WTC11 (cell line): ENCODE data around the gene TNNT3. TPM values are rescaled to one million over a fixed set of nuclear protein-coding genes. Genes with fewer than 3 reads are reported as not detected.
A peak's percentile ranks its signal among the peaks of the same experiment; 100 is the strongest.

ENCODE experiments used
- ATAC-seq: fragments of 200-7000 bp; cut with Tn5 transposase; 2 replicates; pipeline ENCODE4 v1.10.0; 2021; ENCODE audit warnings: mild to moderate bottlenecking, moderate library complexity
- CTCF ChIA-PET: fragments of 300-600 bp; sonication (Branson Sonifier 250); formaldehyde crosslinking; loops from one replicate; lab custom pipeline; 2021; ENCODE audit warnings: antibody characterized with exemption; lab: Charles Lee
- POLR2A ChIA-PET: fragments of 350-600 bp; sonication (Branson Sonifier 250); formaldehyde crosslinking; loops from one replicate; lab custom pipeline; 2021; ENCODE audit warnings: antibody characterized with exemption; lab: Charles Lee
- DNase-seq: peaks from one replicate; pipeline ENCODE4 v3.0.0; 2021; ENCODE audit warnings: low spot score
- H3K27ac Mint-ChIP-seq: 2 replicates; pipeline ENCODE4 v1.8.0; 2021; ENCODE audit warnings: mixed read lengths
- H3K27me3 Mint-ChIP-seq: 2 replicates; pipeline ENCODE4 v1.8.0; 2021; ENCODE audit warnings: low read depth, mild to moderate bottlenecking, moderate library complexity, mixed read lengths
- H3K36me3 Mint-ChIP-seq: 2 replicates; pipeline ENCODE4 v1.8.0; 2021; ENCODE audit warnings: mixed read lengths
- H3K4me1 Mint-ChIP-seq: 2 replicates; pipeline ENCODE4 v1.8.0; 2022; ENCODE audit warnings: mixed read lengths
- H3K4me3 Mint-ChIP-seq: 2 replicates; pipeline ENCODE4 v1.8.0; 2021; ENCODE audit warnings: mild to moderate bottlenecking, moderate library complexity, mixed read lengths
- H3K9me3 Mint-ChIP-seq: 2 replicates; pipeline ENCODE4 v1.8.0; 2021; ENCODE audit warnings: mixed read lengths
- AR ChIP-seq: fragments of 250-450 bp; sonication (Bioruptor Pico); IDR thresholded peaks from 2 replicates; pipeline ENCODE4 v1.9.0; 2021; ENCODE audit warnings: mild to moderate bottlenecking
- ATF1 ChIP-seq: sonication (generic); formaldehyde crosslinking; IDR thresholded peaks from 2 replicates; pipeline ENCODE4 v1.8.1; 2023; ENCODE audit warnings: mild to moderate bottlenecking, moderate library complexity, missing genetic modification reagents
- ELF4 ChIP-seq: sonication (generic); formaldehyde crosslinking; IDR thresholded peaks from 2 replicates; pipeline ENCODE4 v1.8.1; 2022; ENCODE audit warnings: low read depth, mild to moderate bottlenecking, moderate library complexity, missing genetic modification reagents
- ETV6 ChIP-seq: sonication (generic); formaldehyde crosslinking; IDR thresholded peaks from 2 replicates; pipeline ENCODE4 v1.8.1; 2022; ENCODE audit warnings: mild to moderate bottlenecking, missing genetic modification reagents
- GABPB1 ChIP-seq: sonication (generic); formaldehyde crosslinking; IDR thresholded peaks from 2 replicates; pipeline ENCODE4 v1.8.1; 2023; ENCODE audit warnings: mild to moderate bottlenecking, missing genetic modification reagents
- GRHL2 ChIP-seq: fragments of 250-450 bp; sonication (Bioruptor Pico); IDR thresholded peaks from 2 replicates; pipeline ENCODE4 v1.8.0; 2022; ENCODE audit warnings: mild to moderate bottlenecking, moderate library complexity; ENCODE audit not compliant: insufficient replicate concordance, severe bottlenecking
- NR1H2 ChIP-seq: sonication (generic); formaldehyde crosslinking; IDR thresholded peaks from 2 replicates; pipeline ENCODE4 v1.9.0; 2021; ENCODE audit warnings: mild to moderate bottlenecking, moderate library complexity, missing genetic modification reagents
- NR2C2 ChIP-seq: sonication (generic); formaldehyde crosslinking; IDR thresholded peaks from 2 replicates; pipeline ENCODE4 v1.8.0; 2022; ENCODE audit warnings: mild to moderate bottlenecking, missing genetic modification reagents
- OVOL2 ChIP-seq: fragments of 250-450 bp; sonication (Bioruptor Pico); IDR thresholded peaks from 2 replicates; pipeline ENCODE4 v1.9.0; 2021; ENCODE audit warnings: mild to moderate bottlenecking, borderline replicate concordance
- PRRX2 ChIP-seq: fragments of 250-450 bp; sonication (Bioruptor Pico); IDR thresholded peaks from 2 replicates; pipeline ENCODE4 v1.8.0; 2021; ENCODE audit warnings: mild to moderate bottlenecking
- RELA ChIP-seq: sonication (generic); formaldehyde crosslinking; IDR thresholded peaks from 2 replicates; pipeline ENCODE4 v1.8.1; 2022; ENCODE audit warnings: missing genetic modification reagents, mild to moderate bottlenecking, borderline replicate concordance
- SOX15 ChIP-seq: fragments of 250-450 bp; sonication (Bioruptor Pico); IDR thresholded peaks from 2 replicates; pipeline ENCODE4 v1.9.0; 2021; ENCODE audit warnings: mild to moderate bottlenecking
- TEAD1 ChIP-seq: sonication (generic); formaldehyde crosslinking; IDR thresholded peaks from 2 replicates; pipeline ENCODE4 v1.8.0; 2022; ENCODE audit warnings: mild to moderate bottlenecking, missing genetic modification reagents
- ZNF138 ChIP-seq: sonication (generic); formaldehyde crosslinking; conservative IDR thresholded peaks from 2 replicates; pipeline ENCODE4 v1.8.1; 2022; ENCODE audit warnings: mild to moderate bottlenecking, moderate library complexity, missing genetic modification reagents
- ZNF219 ChIP-seq: sonication (generic); formaldehyde crosslinking; IDR thresholded peaks from 2 replicates; pipeline ENCODE4 v1.8.0; 2023; ENCODE audit warnings: missing genetic modification reagents, mild to moderate bottlenecking, borderline replicate concordance
- ZNF232 ChIP-seq: sonication (generic); formaldehyde crosslinking; IDR thresholded peaks from 2 replicates; pipeline ENCODE4 v1.8.0; 2022; ENCODE audit warnings: mild to moderate bottlenecking, missing genetic modification reagents
- ZNF263 ChIP-seq: sonication (generic); formaldehyde crosslinking; IDR thresholded peaks from 2 replicates; pipeline ENCODE4 v1.8.1; 2022; ENCODE audit warnings: low read depth, mild to moderate bottlenecking, moderate library complexity, missing genetic modification reagents
- total RNA-seq: library from RNA; stranded (reverse); gene quantifications from 3 replicates; pipeline ENCODE4 v1.2.3, GENCODE V29; 2021
- TF ChIP-seq, protein P1 (sequence below): sonication (generic); formaldehyde crosslinking; IDR thresholded peaks from 2 replicates; pipeline ENCODE4 v1.8.1; 2023; ENCODE audit warnings: mild to moderate bottlenecking, moderate library complexity, missing genetic modification reagents
- TF ChIP-seq, protein P2 (sequence below): sonication (generic); formaldehyde crosslinking; conservative IDR thresholded peaks from 2 replicates; pipeline ENCODE4 v1.8.1; 2023; ENCODE audit warnings: mild to moderate bottlenecking, low read depth, missing genetic modification reagents, moderate library complexity
- TF ChIP-seq, protein P3 (sequence below): sonication (generic); formaldehyde crosslinking; IDR thresholded peaks from 2 replicates; pipeline ENCODE4 v1.8.0; 2022; ENCODE audit warnings: mild to moderate bottlenecking, missing genetic modification reagents
- TF ChIP-seq, protein P4 (sequence below): sonication (generic); formaldehyde crosslinking; IDR thresholded peaks from 2 replicates; pipeline ENCODE4 v1.8.0; 2022; ENCODE audit warnings: mild to moderate bottlenecking, missing genetic modification reagents
- TF ChIP-seq, protein P5 (sequence below): sonication (generic); formaldehyde crosslinking; IDR thresholded peaks from 2 replicates; pipeline ENCODE4 v1.8.1; 2022; ENCODE audit warnings: mild to moderate bottlenecking, missing genetic modification reagents, moderate library complexity, borderline replicate concordance
- TF ChIP-seq, protein P6 (sequence below): sonication (generic); formaldehyde crosslinking; IDR thresholded peaks from 2 replicates; pipeline ENCODE4 v1.8.1; 2023; ENCODE audit warnings: mild to moderate bottlenecking, missing genetic modification reagents, moderate library complexity

The TNNT3 gene
- total RNA-seq, 1 experiment from 2014 or later, result not detected

DNA sequence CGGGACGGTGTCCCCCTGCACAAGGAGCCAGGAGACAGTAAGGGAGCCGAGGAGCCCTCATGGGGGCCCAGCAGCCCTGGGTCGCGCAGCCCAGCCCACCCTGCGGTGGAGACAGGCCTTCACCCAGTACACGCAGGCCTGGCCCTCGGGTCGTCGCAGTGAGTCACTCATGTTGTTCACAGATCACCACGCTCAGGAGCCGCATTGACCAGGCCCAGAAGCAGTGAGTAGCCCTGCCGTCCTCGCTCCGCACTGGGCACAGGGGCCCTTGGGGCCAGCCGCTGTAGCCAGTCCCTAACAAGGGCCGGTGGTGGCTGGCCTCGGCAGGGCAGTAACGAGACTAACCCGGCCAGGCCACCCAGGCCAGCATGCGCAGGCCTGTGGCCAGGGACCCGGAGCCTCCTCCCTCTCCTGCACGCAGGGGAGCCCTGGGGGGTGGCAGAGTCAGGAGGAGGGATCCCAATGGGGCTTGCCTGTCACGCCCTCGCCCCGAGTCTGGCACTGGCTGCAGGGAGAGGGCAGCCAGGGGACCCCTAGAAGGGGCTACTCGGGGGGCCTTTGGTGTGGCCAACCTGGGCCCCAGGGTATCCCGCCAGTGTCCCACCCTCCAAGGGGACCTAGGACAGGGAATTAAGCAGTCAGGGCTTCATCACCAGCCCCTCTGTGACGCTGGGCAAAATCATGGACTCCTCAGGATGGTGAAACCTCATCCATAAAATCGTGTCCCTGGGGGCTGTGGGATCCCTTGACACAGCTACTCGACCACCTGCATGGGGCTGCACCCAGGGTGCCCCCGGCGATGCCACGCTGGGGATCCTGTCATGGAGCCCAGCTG is 17.5 kb downstream of the TNNT3 start:
- ChIA-PET POLR2A (no interaction called here), CTCF (interaction anchor here (0.7 to 1.7 kb wide), 6 partner anchors 10 to 243 kb away, joined by 3 to 7 read pairs (median 4); partner anchors contain the start of gene MRPL23)
- Mint-ChIP-seq H3K27me3 (no peaks in the 10 kb centered on the region; the same call in 1 of the 2 replicates), H3K36me3 (no peaks in the 10 kb centered on the region), H3K4me1 (no peaks in the 10 kb centered on the region), H3K27ac (no peak overlapping the region)
- DNase-seq, result peak; percentile 8
- ATAC-seq, result no peak
- TF ChIP-seq PRRX2 (CRISPR knock-in tag), result no peak
- TF ChIP-seq GABPB1, result no peak
- TF ChIP-seq, protein P1, sequence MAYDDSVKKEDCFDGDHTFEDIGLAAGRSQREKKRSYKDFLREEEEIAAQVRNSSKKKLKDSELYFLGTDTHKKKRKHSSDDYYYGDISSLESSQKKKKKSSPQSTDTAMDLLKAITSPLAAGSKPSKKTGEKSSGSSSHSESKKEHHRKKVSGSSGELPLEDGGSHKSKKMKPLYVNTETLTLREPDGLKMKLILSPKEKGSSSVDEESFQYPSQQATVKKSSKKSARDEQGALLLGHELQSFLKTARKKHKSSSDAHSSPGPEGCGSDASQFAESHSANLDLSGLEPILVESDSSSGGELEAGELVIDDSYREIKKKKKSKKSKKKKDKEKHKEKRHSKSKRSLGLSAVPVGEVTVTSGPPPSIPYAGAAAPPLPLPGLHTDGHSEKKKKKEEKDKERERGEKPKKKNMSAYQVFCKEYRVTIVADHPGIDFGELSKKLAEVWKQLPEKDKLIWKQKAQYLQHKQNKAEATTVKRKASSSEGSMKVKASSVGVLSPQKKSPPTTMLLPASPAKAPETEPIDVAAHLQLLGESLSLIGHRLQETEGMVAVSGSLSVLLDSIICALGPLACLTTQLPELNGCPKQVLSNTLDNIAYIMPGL, result no peak
- no peak for TF ChIP-seq NR2C2 (CRISPR knock-in tag)
- TF ChIP-seq TEAD1 (CRISPR knock-in tag), result no peak
- TF ChIP-seq SOX15 (CRISPR knock-in tag), result no peak
- TF ChIP-seq, protein P2, sequence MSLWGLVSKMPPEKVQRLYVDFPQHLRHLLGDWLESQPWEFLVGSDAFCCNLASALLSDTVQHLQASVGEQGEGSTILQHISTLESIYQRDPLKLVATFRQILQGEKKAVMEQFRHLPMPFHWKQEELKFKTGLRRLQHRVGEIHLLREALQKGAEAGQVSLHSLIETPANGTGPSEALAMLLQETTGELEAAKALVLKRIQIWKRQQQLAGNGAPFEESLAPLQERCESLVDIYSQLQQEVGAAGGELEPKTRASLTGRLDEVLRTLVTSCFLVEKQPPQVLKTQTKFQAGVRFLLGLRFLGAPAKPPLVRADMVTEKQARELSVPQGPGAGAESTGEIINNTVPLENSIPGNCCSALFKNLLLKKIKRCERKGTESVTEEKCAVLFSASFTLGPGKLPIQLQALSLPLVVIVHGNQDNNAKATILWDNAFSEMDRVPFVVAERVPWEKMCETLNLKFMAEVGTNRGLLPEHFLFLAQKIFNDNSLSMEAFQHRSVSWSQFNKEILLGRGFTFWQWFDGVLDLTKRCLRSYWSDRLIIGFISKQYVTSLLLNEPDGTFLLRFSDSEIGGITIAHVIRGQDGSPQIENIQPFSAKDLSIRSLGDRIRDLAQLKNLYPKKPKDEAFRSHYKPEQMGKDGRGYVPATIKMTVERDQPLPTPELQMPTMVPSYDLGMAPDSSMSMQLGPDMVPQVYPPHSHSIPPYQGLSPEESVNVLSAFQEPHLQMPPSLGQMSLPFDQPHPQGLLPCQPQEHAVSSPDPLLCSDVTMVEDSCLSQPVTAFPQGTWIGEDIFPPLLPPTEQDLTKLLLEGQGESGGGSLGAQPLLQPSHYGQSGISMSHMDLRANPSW (CRISPR knock-in tag), result no peak
- TF ChIP-seq, protein P3, sequence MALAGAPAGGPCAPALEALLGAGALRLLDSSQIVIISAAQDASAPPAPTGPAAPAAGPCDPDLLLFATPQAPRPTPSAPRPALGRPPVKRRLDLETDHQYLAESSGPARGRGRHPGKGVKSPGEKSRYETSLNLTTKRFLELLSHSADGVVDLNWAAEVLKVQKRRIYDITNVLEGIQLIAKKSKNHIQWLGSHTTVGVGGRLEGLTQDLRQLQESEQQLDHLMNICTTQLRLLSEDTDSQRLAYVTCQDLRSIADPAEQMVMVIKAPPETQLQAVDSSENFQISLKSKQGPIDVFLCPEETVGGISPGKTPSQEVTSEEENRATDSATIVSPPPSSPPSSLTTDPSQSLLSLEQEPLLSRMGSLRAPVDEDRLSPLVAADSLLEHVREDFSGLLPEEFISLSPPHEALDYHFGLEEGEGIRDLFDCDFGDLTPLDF (CRISPR knock-in tag), result no peak
- no peak for TF ChIP-seq ZNF138 (CRISPR knock-in tag)
- no peak for TF ChIP-seq NR1H2 (CRISPR knock-in tag)
- no peak for TF ChIP-seq ZNF263 (CRISPR knock-in tag)
- TF ChIP-seq ETV6 (CRISPR knock-in tag), result no peak
- no peak for TF ChIP-seq ZNF232 (CRISPR knock-in tag)
- TF ChIP-seq, all 79 proteins: peak for 0
- H3K4me3 Mint-ChIP-seq, result no peak overlapping the region
- no peaks in the 10 kb centered on the region for H3K9me3 Mint-ChIP-seq

DNA sequence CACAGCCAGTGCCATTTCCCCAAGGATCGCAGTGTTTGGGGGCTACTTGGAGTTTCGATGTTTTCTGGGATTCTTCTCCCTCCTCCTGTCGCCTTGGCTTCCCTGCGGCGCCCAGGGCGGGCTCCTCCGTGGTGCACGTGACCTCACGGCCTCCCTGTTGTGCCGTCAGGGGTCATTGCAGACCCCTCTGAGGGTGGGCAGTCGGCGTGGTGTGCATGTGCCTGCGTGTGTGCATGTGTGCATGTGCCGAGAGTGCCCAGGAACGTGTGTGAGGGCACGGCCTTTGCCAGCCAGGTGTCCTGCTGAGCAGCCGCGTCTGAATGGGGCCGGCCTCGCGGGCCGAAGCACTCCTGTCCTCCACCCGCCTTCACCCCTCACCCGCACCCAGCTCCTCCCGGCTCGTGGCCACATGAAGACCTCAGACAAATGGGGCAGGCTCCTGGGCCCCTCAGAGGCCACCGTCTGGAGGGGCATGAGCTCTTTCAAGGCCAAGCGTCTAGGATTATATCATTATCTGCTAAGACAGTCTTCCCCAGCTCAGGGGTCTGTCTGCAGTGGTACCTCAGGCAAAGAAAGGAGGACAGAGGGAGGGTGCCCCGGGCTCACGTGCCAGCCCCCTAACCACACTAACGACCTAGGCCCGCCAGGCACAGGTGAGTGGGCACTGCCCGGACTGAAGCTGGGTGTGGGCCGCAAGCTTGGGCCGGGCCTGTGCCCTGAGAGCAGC is 18.3 kb downstream of the TNNT3 start:
- ATAC-seq (no peak), DNase-seq (peak; percentile 11)
- H3K27ac Mint-ChIP-seq, result no peak overlapping the region
- H3K4me1 Mint-ChIP-seq, result no peaks in the 10 kb centered on the region
- POLR2A ChIA-PET, result no interaction called here
- no peaks in the 10 kb centered on the region; the same call in 1 of the 2 replicates for H3K27me3 Mint-ChIP-seq
- H3K36me3 Mint-ChIP-seq, result no peaks in the 10 kb centered on the region
- no peak overlapping the region for H3K4me3 Mint-ChIP-seq
- H3K9me3 Mint-ChIP-seq, result no peaks in the 10 kb centered on the region
- CTCF ChIA-PET, result interaction anchor here (0.7 to 1.6 kb wide), 6 partner anchors 9 to 244 kb away, joined by 3 to 4 read pairs (median 3); partner anchors contain the start of gene MRPL23
- TF ChIP-seq, protein P4, sequence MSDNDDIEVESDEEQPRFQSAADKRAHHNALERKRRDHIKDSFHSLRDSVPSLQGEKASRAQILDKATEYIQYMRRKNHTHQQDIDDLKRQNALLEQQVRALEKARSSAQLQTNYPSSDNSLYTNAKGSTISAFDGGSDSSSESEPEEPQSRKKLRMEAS (CRISPR knock-in tag), result no peak
- no peak for TF ChIP-seq ATF1 (CRISPR knock-in tag)
- TF ChIP-seq ELF4 (CRISPR knock-in tag), result no peak
- TF ChIP-seq OVOL2, result no peak
- no peak for TF ChIP-seq AR (CRISPR knock-in tag)
- TF ChIP-seq, protein P5, sequence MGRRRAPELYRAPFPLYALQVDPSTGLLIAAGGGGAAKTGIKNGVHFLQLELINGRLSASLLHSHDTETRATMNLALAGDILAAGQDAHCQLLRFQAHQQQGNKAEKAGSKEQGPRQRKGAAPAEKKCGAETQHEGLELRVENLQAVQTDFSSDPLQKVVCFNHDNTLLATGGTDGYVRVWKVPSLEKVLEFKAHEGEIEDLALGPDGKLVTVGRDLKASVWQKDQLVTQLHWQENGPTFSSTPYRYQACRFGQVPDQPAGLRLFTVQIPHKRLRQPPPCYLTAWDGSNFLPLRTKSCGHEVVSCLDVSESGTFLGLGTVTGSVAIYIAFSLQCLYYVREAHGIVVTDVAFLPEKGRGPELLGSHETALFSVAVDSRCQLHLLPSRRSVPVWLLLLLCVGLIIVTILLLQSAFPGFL (CRISPR knock-in tag), result no peak
- TF ChIP-seq RELA, result no peak
- no peak for TF ChIP-seq ZNF219 (CRISPR knock-in tag)
- no peak for TF ChIP-seq GRHL2 (CRISPR knock-in tag)
- TF ChIP-seq, protein P6, sequence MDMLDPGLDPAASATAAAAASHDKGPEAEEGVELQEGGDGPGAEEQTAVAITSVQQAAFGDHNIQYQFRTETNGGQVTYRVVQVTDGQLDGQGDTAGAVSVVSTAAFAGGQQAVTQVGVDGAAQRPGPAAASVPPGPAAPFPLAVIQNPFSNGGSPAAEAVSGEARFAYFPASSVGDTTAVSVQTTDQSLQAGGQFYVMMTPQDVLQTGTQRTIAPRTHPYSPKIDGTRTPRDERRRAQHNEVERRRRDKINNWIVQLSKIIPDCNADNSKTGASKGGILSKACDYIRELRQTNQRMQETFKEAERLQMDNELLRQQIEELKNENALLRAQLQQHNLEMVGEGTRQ (CRISPR knock-in tag), result no peak
